OCI-M2 (cell line): ENCODE data around the gene ZNF584.
A peak's percentile ranks its signal among the peaks of the same experiment; 100 is the strongest.
"Not testable (repeated sequence)": the region's sequence is repeated elsewhere in the genome, so short reads cannot be mapped to it uniquely, and the experiment has no call there.

Source experiments
- DNase-seq: peaks from one replicate; lab custom pipeline; 2025; ENCODE audit not compliant: unreplicated experiment; lab: John Stamatoyannopoulos, UW

ZNF584 gene

GRCh38 chr19:58403920-58404478 lies 4.5 kb upstream of the ZNF584 start:
- not testable (repeated sequence) for DNase-seq

- DNase-seq, result no peak
Measured at GRCh38 chr19:58406818-58407657, 1.4 kb upstream of the ZNF584 start.

GRCh38 chr19:58407658-58408151 lies 744 bp upstream of the ZNF584 start:
- DNase-seq, result no peak

DNA sequence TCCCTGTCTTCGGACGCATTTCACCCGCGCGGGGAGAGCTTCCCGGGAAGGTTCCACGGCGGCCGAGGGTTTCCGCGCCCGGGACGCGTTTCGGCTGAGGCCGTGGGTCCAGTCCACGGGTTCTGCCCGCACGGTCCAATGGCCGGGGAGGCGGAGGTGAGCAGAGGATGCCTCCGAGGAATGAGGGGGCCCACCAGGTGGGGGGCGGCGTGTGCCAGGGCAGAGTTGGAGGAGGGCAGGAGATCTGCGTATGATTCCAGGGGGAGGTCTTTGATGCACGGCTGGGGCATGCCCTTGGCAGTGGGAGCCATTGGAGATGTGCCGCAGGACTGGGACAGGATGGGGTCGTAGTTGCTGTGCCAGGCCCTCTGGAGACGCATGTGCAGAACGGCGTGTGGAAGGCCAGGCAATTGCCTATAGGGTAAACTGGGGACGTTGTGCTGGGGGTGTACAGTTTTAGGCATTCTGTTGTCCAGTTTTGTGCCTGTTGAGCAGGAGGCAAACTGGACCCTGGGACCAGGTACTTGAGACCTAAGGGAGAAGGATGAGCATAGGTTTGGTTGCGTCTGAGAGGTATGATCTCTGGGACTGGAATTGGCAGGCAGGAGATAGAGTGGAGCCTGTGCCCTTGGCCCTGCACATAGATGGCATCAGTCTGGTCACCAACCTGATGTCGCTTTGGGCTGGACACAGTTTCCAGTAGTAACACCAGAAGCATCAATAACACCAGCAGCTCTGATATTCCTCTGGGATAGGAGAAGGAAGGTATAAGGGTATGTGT lies 751 bp downstream of the ZNF584 start:
- no peak for DNase-seq

- no peak for DNase-seq
Measured at GRCh38 chr19:58416604-58417003, 8.2 kb downstream of the ZNF584 start.

DNA sequence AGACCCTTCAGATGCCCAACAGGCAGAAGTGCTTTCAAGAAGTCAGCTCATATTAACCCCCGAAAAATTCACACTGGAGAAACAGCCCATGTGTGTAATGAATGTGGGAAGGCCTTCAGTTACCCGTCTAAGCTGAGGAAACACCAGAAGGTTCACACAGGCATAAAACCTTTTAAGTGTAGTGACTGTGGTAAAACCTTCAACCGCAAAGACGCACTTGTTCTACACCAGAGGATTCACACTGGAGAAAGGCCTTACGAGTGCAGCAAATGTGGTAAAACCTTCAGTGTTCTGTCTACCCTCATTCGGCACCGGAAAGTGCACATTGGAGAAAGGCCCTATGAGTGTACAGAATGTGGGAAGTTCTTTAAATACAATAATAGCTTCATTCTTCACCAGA lies 8.6 kb downstream of the ZNF584 start:
- DNase-seq, result no peak

GRCh38 chr19:58428617-58429016 lies 20.2 kb downstream of the ZNF584 start:
- no peak for DNase-seq

DNA sequence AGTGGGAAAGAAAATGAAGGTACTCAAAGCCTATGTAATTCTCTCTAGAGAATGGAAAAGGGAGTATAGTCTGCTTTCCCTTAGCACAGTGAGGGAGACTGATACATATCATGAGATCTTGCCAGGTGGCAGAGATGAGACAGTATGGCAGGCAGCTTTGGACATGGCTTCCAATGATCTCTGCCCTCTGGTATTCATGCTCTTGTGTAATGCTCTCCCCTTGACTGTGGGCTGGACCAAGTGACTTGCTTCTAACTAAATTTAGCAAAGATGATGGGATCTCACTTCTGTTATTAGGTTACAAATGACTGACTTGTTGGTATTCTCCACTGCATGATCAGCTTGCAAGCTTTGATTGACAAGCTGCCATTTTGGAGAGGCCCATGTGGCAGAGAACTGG lies 21.3 kb downstream of the ZNF584 start:
- no peak for DNase-seq

- DNase-seq, result no peak
Measured at GRCh38 chr19:58434217-58434616, 25.8 kb downstream of the ZNF584 start.

DNA sequence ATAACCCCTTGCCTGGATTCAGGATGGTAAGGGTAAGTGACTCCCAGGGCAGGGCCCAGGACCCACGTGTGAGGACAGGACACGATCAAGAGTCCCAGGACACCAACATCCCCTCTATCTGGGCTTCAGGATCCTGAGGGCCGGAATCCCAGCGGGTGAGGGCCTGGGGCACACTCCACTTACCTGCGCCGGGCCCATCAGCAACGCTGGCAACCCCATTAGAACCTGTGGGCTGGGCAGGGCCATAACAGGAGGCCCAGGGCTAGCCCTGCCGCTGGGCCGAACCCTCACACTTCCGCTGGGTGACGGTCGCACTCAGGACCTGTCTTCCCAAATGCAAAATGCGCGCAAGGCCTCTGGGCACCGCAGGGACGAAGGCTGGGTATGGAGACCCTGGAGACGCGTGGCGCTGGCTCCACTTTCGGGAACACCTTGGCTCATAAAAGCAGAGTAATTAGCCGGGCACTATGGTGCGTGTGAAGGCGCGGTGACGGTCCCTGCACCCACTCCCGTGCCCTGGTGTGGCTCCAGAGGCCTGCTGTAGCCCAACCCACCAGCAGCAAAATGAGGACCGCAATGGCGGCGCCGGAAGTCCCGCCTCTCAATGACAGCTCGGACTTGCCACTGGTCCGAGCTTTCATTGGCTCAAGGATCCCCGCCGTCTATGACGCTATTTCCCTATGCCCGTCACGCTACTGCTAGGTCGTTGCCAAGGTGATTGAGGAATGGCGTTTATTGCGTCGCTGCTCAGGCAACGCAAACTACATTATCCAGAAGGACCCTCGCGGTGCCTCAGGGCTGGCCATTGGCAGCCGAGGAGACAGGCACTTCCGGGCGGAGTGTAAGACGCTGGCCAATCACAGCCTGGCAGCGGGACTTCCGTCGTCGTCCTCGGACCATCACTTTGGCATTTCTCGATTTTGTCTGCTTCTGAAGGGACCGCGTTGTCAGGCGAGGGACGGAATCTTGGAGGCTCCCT lies 31.4 kb downstream of the ZNF584 start, which contains the start of gene ZNF132:
TSS of gene ZNF132 (minus strand) at position 578 of the 979 bp plus-strand sequence. CDS start at position 246, 332 bp downstream.
- peak; percentile 48 for DNase-seq

GRCh38 chr19:58440556-58440955 lies 32.1 kb downstream of the ZNF584 start:
- DNase-seq, result no peak

DNA sequence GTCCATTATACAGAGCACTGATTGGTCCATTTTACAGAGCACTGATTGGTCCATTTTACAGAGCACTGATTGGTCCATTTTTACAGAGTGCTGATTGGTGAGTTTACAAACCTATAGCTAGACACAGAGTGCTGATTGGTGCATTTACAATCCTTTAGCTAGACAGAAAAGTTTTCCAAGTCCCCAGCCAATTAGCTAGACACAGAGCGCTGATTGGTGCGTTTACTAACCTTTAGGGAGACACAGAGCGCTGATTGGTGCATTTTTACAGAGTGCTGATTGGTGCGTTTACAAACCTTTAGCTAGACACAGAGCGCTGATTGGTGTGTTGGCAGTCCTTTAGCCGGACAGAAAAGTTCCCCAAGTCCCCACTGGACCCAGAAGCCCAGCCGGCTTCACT lies 34.5 kb downstream of the ZNF584 start:
- not testable (repeated sequence) for DNase-seq

DNA sequence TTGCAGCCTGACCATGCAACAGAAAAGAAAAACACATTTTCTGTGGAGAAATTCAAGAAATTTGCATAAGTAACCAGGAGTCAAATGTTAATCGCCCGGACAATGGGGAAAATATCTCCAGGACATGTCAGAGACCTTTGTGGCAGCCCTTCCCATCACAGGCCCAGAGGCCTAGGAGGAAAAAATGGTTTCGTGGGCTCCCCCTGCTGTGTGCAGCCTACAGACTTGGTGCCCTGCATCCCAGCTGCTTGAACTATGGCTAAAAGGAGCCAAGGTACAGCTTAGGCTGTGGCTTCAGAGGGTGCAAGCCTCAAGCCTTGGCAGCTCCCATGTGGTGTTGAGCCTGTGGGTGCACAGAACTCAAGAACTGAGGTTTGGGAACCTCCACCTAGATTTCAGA lies 40.4 kb downstream of the ZNF584 start:
- DNase-seq, result not testable (repeated sequence)

DNA sequence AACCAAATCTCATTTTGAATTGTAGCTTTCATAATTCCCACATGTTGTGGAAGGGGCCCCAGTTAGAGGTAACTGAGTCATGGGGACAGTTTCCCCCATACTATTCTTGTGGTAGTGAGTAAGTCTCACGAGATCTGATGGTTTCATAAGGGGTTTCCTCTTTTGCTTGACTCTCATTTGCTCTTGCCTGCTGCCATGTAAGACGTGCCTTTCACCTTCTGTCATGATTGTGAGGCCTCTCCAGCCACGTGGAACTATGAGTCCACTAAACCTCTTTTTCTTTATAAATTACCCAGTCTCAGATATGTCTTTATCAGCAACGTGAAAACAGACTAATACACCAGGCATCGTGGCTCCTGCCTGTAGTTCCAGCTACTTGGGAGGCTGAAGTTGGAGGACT lies 41.5 kb downstream of the ZNF584 start:
- not testable (repeated sequence) for DNase-seq

DNA sequence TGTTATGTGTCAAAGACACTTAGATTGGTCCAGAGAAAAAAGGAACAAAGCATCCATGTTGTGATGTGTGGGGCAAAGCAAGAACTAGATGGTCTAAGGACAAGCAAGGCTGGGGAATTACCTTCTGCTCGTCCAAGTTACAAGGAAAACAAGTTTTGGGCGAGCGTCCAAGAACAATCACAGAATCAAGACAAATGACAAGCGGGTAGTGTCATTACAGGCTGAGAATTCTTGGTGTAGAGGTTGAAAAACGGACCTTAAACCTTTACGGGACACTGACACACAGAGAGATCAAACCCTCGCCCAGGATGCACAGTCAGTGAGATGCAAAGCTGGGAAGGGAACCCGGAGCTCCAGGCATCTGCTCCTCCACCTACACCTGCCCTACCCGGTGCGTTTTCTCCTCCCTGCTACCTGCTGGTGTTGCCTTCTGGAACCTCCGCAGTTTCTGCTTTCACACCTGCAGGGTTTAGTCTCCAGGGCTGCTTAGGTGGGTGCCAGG lies 42.5 kb downstream of the ZNF584 start:
- DNase-seq, result no peak

DNA sequence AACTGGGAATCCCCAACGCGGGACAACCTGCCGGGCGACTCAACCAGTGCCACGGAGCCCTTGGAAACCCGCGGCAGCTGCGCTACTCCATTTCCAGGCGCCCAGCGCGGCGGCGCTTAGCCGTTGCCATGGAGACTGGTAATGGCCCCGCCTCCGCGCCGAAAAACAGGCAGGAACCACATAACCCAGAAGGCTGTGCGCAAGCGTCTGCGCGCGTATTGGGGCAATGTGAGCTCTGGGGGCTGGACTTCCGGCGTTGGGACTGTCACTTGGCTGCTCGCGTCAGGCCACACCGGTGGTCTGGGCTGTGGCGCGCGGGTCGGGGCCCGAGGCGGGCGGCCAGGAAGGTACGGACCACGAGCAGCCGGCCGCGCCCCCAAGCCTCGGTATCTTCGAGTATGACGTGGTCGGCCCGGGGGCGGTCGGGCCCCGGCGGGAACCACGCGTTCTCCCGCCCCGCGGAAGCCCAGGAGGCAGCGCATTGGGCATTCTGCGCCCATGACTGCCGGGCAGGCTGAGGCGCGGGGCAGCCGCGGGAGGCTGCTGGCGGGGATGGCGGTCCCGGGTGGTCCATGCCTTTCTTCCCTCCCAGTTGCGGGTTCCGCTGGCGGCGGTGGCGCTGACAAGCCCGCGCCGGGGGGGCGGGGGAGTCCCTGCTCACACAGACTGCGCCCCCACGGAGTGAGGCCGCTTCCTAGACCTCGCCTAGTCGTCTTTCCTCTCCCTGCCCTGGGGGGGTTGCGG lies 43.1 kb downstream of the ZNF584 start, which contains the start of gene ZNF324B:
TSS of gene ZNF324B (plus strand) at position 265 of the 744 bp plus-strand sequence. CDS start 2,080 bp downstream, outside the sequence.
- peak; percentile 82 for DNase-seq

DNA sequence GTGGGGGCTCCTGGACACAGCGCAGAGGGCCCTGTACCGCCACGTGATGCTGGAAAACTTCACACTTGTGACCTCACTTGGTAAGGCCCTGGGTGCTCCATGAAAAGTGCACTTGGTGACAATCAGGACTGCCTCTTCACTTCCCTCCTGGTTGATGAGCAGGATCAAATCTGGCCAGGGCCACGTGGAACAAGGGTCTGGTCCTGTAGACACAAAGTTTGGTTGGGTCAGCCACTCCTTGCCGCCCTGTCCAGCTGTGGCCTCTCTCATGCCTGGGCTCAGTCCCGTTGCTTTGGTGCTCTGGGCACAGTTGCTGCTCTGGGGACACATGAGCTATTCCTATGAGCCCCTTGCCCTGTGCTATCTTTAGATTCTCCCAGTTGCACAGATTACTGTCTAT lies 45.3 kb downstream of the ZNF584 start:
- no peak for DNase-seq

DNA sequence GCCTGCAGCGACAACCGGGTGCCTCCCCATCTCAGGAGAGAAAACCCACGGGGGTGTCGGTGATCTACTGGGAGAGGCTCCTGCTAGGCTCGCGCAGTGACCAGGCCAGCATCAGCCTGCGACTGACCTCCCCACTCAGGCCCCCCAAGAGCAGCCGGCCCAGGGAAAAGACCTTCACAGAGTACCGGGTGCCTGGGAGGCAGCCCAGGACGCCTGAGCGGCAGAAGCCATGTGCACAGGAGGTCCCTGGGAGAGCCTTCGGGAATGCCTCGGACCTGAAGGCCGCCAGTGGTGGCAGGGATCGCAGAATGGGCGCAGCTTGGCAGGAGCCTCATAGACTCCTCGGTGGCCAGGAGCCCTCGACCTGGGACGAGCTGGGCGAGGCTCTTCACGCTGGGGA lies 46.9 kb downstream of the ZNF584 start:
- DNase-seq, result no peak

- no peak for DNase-seq
Measured at GRCh38 chr19:58456111-58456510, 47.7 kb downstream of the ZNF584 start.
